ENCODE results near the gene LGALS7.

- TF ChIP-seq FOXJ3 (CRISPR knock-in tag; IDR thresholded peaks at IDR 0.05; ENCODE audit: borderline replicate concordance), result no peak
- no peak for TF ChIP-seq STAT5B (CRISPR knock-in tag; IDR thresholded peaks at IDR 0.05)
- peak; percentile 36 for TF ChIP-seq AGO1 (IDR thresholded peaks at IDR 0.05; ENCODE audit: low read depth, low read length, poor library complexity, severe bottlenecking)
- no peak for TF ChIP-seq USF2 (IDR thresholded peaks at IDR 0.05; ENCODE audit: low read depth, low read length)
- no peak for TF ChIP-seq USF2 (CRISPR knock-in tag; IDR thresholded peaks at IDR 0.05; ENCODE audit: borderline replicate concordance)
- no peak for TF ChIP-seq ZFP1 (CRISPR knock-in tag; IDR thresholded peaks at IDR 0.05)
- TF ChIP-seq CTCF (CRISPR knock-in tag; IDR thresholded peaks at IDR 0.05), result no peak
- no peak for TF ChIP-seq ZNF747 (CRISPR knock-in tag; IDR thresholded peaks at IDR 0.05; ENCODE audit: borderline replicate concordance)
These were observed 33.7 kb downstream of the LGALS7 start for GRCh38 chr19:38739440-38740256.

Measured in HepG2 (cell line).